OCI-LY1 (cell line): Measurements from ENCODE around the gene FOXC2.

Experiments
- H2AFZ ChIP-seq: fragments of 200-600 bp; sonication (generic), shearing (Covaris generic); 2 replicates; pipeline ENCODE4 v1.6.0; 2014; ENCODE audit warnings: antibody characterized with exemption, mild to moderate bottlenecking, low read length
- H3F3A ChIP-seq: fragments of 200-600 bp; sonication (generic), shearing (Covaris generic); 2 replicates; pipeline ENCODE4 v1.6.0; 2014; ENCODE audit warnings: mild to moderate bottlenecking, antibody characterized with exemption, low read length, moderate library complexity; ENCODE audit not compliant: insufficient read depth
- H3K27ac ChIP-seq: fragments of 200-600 bp; sonication (generic); 2 replicates; pipeline ENCODE4 v1.5.1; 2014; ENCODE audit warnings: low read length, mixed run types, mild to moderate bottlenecking, low read depth; ENCODE audit not compliant: poor library complexity, severe bottlenecking
- H3K27me3 ChIP-seq: fragments of 200-600 bp; sonication (generic); 2 replicates; pipeline ENCODE4 v1.6.0; 2014; ENCODE audit warnings: antibody characterized with exemption, mild to moderate bottlenecking, low read length, moderate library complexity; ENCODE audit not compliant: insufficient read depth
- H3K36me3 ChIP-seq: fragments of 200-600 bp; sonication (generic); 2 replicates; pipeline ENCODE4 v1.6.1; 2014; ENCODE audit warnings: mild to moderate bottlenecking, antibody characterized with exemption, low read length, moderate library complexity, mixed read lengths; ENCODE audit not compliant: insufficient read depth
- H3K4me1 ChIP-seq: fragments of 200-600 bp; sonication (generic); 2 replicates; pipeline ENCODE4 v1.5.1; 2014; ENCODE audit warnings: mild to moderate bottlenecking, low read length, moderate library complexity; ENCODE audit not compliant: insufficient read depth, severe bottlenecking
- H3K4me2 ChIP-seq: fragments of 200-600 bp; sonication (generic), shearing (Covaris generic); 2 replicates; pipeline ENCODE4 v1.6.1; 2014; ENCODE audit warnings: low read length
- H3K4me3 ChIP-seq: fragments of 200-600 bp; sonication (generic); 2 replicates; pipeline ENCODE4 v1.5.1; 2014; ENCODE audit warnings: low read length, low read depth, mild to moderate bottlenecking, mixed read lengths; ENCODE audit not compliant: poor library complexity, severe bottlenecking
- H3K79me2 ChIP-seq: fragments of 200-600 bp; shearing (Covaris generic); 2 replicates; pipeline ENCODE4 v1.6.1; 2016; ENCODE audit warnings: mixed run types, low read length, mixed read lengths; ENCODE audit not compliant: insufficient read depth
- H3K9ac ChIP-seq: fragments of 200-600 bp; sonication (generic), shearing (Covaris generic); 2 replicates; pipeline ENCODE4 v1.6.1; 2014; ENCODE audit warnings: mild to moderate bottlenecking, low read length, mixed read lengths
- H3K9me2 ChIP-seq: fragments of 200-600 bp; sonication (generic), shearing (Covaris generic); 2 replicates; pipeline ENCODE4 v1.6.1; 2014; ENCODE audit warnings: low read depth, mild to moderate bottlenecking, low read length, mixed read lengths
- H3K9me3 ChIP-seq: fragments of 200-600 bp; shearing (Covaris generic); 2 replicates; pipeline ENCODE4 v1.6.1; 2014; ENCODE audit warnings: low read length, mixed read lengths
- H4K20me1 ChIP-seq: fragments of 200-600 bp; sonication (generic), shearing (Covaris generic); 2 replicates; pipeline ENCODE4 v1.6.0; 2016; ENCODE audit warnings: mild to moderate bottlenecking, low read length; ENCODE audit not compliant: insufficient read depth
- EZH2 ChIP-seq: fragments of 200-600 bp; sonication (generic), shearing (Covaris generic); IDR thresholded peaks from 2 replicates; pipeline ENCODE4 v1.8.0; 2017; ENCODE audit warnings: borderline replicate concordance, mixed run types, mild to moderate bottlenecking, antibody characterized with exemption, low read length, moderate library complexity, mixed read lengths
- TF ChIP-seq, protein P1 (sequence below): fragments of 200-600 bp; sonication (generic), shearing (Covaris generic); IDR thresholded peaks from 2 replicates; pipeline ENCODE4 v1.5.1; 2017; ENCODE audit warnings: mild to moderate bottlenecking, antibody characterized with exemption, low read length, moderate library complexity, mixed read lengths

Gene FOXC2

DNA sequence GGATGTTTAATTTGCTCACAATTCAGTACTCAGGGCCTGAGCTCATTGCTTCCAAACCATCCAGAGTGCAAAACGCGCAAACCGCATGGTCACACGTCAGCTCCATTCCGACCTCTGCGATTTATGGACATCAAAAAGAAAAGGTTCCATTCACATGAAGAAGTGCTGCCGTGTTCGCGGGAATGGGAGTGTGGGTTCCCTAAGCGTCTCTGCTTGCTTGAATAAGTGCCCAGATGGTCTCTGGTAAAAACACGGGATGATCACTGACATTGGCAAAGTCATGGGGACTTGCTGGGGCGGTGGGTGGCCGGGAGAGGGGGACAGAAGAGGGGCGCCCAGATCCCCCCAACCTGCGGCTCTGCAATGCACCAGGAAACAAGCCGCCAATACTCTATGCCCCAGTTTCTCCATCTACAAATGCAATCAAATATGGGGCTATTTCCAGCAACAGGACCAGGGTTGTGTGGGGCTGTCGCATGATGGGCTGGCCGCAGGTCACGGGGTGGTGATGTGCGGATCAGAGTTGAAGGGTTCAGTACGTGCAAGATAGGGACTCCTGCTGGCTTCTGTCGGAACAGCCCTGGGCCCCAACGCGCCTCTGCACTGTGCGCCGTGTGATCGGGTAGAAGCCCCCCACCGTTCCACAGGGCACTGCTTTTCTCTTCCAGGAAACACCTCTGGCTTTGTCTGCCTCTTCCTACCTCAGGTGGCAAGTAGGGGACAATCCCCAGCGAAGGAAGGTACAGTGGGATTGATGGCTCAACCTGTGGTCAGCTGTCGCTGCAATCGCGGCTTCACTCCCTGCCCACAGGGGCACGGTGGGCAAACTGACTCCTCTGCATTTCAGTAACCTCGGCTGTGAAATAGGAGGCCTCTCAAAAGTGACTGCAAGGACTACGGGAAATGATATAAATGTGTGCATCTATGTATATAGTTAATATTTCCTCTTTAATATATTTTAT, 45.1 kb upstream of the FOXC2 start:
- H4K20me1 ChIP-seq, result no peaks in the 10 kb centered on the region
- no peaks in the 10 kb centered on the region for H3K9me2 ChIP-seq
- no peak overlapping the region for H2AFZ ChIP-seq
- no peaks in the 10 kb centered on the region for H3K4me1 ChIP-seq
- H3K27me3 ChIP-seq, result no peaks in the 10 kb centered on the region; the same call in 1 of the 2 replicates
- H3K36me3 ChIP-seq, result no peaks in the 10 kb centered on the region
- TF ChIP-seq, protein P1, sequence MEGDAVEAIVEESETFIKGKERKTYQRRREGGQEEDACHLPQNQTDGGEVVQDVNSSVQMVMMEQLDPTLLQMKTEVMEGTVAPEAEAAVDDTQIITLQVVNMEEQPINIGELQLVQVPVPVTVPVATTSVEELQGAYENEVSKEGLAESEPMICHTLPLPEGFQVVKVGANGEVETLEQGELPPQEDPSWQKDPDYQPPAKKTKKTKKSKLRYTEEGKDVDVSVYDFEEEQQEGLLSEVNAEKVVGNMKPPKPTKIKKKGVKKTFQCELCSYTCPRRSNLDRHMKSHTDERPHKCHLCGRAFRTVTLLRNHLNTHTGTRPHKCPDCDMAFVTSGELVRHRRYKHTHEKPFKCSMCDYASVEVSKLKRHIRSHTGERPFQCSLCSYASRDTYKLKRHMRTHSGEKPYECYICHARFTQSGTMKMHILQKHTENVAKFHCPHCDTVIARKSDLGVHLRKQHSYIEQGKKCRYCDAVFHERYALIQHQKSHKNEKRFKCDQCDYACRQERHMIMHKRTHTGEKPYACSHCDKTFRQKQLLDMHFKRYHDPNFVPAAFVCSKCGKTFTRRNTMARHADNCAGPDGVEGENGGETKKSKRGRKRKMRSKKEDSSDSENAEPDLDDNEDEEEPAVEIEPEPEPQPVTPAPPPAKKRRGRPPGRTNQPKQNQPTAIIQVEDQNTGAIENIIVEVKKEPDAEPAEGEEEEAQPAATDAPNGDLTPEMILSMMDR, result no peak
- H3K27ac ChIP-seq, result no peak overlapping the region
- H3K79me2 ChIP-seq, result no peaks in the 10 kb centered on the region
- H3K4me3 ChIP-seq, result no peak overlapping the region
- no peak overlapping the region for H3K9ac ChIP-seq
- no peaks in the 10 kb centered on the region for H3K9me3 ChIP-seq
- no peaks in the 10 kb centered on the region for H3F3A ChIP-seq
- H3K4me2 ChIP-seq, result no peak overlapping the region

DNA sequence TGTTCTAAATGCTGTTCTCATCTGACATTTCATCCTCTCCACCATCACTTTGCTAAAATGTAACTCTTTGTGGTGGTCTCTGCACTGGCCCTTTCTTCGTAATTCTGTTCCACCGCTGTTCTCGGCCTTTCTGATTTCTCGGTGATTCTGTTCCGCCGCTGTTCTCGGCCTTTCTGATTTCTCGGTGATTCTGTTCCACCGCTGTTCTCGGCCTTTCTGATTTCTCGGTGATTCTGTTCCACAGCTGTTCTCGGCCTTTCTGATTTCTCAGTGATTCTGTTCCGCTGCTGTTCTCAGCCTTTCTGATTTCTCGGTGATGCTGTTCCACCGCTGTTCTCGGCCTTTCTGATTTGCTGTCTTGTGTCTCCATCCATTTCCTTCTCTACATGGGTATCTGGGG, 44.0 kb upstream of the FOXC2 start:
- Histone ChIP-seq H3K9me3 (no peaks in the 10 kb centered on the region), H3K4me3 (no peak overlapping the region), H4K20me1 (no peaks in the 10 kb centered on the region), H3K27ac (no peak overlapping the region), H3K4me2 (no peak overlapping the region), H3K79me2 (no peaks in the 10 kb centered on the region), H2AFZ (no peak overlapping the region), H3K4me1 (no peaks in the 10 kb centered on the region), H3K9ac (no peak overlapping the region), H3K27me3 (no peaks in the 10 kb centered on the region; the same call in 1 of the 2 replicates), H3F3A (no peaks in the 10 kb centered on the region), H3K9me2 (no peaks in the 10 kb centered on the region), H3K36me3 (no peaks in the 10 kb centered on the region)
- no peak for TF ChIP-seq EZH2
- TF ChIP-seq, protein P1, result no peak

DNA sequence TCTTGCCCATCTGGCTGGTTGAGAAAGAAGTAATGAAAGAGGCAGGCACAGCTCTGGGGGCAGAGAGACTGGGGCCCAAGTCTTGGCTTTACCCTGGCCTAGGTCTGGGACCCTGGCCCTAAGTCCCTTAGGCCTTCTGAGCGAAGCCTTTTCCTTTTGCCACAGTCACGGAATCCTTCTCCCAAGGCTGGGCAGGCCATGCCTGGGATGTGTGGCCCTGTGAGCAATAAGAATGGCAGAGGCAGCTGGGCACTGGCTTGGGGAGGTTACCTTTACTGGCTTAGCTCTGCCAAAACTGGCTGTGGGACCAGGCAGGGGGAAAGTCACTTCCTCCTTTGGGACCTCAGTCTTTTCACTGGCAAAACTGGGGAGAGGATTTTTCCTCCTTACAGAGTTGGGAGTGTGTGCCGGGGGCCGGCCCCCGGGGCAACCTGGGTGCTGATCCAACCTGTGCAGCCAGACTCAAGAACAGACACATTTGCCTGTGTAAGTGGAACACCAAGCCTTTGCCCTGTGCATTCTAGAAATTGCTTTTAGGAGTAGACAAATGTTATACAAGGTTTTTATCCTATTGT, 43.4 kb upstream of the FOXC2 start:
- Histone ChIP-seq H3F3A (no peaks in the 10 kb centered on the region), H3K79me2 (no peaks in the 10 kb centered on the region), H3K9me2 (no peaks in the 10 kb centered on the region), H3K27me3 (no peaks in the 10 kb centered on the region), H3K27ac (no peak overlapping the region), H3K4me2 (no peak overlapping the region), H3K4me1 (no peaks in the 10 kb centered on the region), H3K9me3 (no peaks in the 10 kb centered on the region), H4K20me1 (no peaks in the 10 kb centered on the region), H3K9ac (no peak overlapping the region), H3K36me3 (no peaks in the 10 kb centered on the region), H2AFZ (no peak overlapping the region), H3K4me3 (no peak overlapping the region)
- TF ChIP-seq, protein P1, result no peak
- no peak for TF ChIP-seq EZH2
